Hematopoietic multipotent progenitor cell treated with erythropoietin and hydrocortisone succinate and interleukin-3 and kit ligand, for 6 days (in vitro differentiated cells): Measurements from ENCODE around the gene PARD3B.

ENCODE experiments used
- DNase-seq: peaks from one replicate; pipeline ENCODE4 v3.0.0-alpha.2; 2015

The PARD3B gene

DNA sequence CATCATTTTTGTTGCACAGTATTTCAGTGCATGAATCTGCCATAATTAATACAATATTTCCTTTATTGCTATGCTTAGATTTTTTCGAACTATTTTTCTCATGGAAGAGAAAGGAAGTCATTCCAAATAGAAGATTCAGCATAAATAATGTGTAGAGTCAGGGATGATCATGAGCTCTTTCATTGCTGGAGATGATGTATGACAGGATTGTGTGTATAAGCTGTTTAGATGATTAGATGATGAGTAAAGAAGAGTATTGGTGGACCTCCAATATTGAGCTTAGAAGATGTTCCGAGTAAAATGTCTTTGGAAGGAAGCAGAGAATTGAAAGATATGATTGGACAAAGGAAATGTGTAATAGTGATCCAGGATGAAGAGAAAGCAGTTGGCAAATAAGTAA, 364.5 kb downstream of the PARD3B start:
- DNase-seq, result no peak

DNA sequence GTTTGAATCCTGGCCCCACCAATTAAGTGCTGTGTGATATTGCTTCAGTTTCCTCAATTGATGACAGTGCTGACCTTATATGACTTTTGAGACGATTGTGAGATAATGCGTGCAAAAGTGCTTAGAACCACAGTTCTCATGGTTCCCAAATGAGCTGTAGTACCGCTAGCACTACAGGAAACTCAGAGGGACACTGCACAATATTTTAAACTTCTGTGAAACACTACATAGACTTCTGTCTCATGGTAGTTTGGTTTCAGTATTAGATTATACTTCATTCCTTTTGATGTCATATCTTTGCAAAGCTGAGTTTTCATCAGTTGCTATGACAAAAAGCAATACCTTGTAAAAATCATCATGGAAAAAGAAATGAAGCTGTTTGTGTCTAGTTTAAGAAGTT, 368.0 kb downstream of the PARD3B start:
- DNase-seq, result no peak

DNA sequence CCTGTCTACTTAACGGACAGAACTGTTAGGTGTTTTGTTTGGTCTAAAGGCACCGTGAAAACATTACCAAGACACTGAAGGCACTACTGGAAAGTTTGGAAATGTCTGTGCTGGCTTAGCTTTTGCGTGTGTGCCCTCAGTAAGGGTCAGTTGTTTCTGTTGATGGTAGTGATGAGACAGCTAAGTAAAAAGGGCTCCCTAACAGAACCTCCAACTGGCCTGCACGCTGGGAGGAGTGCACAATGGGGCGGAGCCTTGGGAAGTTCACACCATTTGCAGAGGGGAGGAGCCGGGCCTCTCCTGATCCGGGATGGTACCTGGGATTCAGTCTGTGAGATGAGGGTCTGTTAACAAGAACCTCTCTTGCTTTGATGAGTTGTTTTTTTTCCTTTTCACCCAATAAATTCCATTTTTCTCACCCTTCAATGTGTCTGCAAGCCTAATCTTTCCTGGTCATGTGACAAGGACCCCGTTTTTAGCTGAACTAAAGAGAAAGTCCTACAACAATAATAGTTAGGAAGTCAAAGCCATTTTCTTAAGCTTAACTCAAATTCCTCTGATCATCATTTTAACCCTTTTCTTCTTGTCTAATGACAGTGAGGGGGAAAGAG, 368.7 kb downstream of the PARD3B start:
- DNase-seq, result no peak

DNA sequence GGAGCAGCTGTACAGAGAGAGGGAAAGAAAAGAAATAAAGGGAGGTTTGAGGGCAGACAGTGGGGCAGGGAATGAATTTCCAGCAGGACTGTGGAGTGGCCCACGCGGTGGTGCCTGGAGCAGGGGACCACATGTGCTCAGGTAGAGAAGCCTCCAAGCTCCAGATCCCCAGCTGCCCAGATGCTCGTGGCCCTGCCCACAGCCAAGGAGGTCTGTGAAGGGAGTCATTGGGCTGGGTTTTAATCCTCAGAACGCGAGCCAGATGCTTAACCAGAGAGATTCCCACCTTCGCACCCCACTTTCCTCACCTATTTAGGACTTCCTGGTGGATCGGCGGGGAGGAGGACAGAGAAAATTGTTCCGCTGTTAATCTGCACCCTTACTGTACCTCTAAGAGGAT, 369.4 kb downstream of the PARD3B start:
- no peak for DNase-seq

DNA sequence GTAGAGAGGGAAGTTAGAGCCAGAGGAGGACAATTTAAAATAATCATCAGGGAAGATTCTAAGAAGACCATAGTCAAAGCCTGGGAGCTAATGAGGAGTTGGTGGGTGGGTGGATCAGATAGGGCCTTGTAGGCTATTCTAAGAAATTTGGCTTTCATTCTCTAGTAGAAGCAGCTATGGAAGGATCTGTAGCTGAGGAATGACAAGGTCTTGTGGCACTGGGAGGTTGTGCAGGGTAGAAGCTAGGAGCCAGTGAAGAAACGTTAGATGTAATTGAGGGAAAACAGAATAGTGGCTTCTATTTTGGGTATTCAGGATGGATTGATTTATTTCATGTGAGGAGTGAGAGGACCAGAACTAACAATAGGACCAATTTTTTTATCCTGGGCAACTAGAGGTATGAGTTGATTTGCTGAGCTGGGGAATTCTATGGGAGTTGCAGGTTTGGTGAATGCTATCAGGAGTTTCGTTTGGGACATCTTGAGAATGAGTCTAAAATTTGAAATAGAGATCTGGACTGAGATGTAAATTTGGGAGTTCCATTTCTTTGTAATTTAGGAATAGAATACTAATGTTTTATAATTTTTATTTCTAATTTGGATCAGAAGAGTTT, 371.9 kb downstream of the PARD3B start:
- DNase-seq, result no peak

DNA sequence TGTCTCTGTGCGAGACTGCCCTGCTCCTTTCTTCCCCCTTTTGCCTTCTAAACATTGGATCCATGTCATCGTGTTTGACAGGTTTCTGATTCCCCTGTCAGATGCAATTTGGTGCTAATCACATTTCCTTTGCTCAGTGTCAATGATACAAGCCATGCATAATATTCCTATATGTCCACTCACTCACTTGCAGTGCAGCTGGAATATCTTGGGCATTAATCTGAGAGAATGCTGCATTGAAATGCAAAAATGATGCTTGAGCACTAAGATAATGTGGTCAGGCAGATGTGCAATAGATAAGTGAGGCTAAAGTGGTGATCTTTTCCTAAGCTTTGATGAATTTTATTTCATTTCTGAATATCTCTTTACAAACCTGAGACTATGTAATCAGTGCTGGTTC, 375.5 kb downstream of the PARD3B start:
- DNase-seq, result no peak

DNA sequence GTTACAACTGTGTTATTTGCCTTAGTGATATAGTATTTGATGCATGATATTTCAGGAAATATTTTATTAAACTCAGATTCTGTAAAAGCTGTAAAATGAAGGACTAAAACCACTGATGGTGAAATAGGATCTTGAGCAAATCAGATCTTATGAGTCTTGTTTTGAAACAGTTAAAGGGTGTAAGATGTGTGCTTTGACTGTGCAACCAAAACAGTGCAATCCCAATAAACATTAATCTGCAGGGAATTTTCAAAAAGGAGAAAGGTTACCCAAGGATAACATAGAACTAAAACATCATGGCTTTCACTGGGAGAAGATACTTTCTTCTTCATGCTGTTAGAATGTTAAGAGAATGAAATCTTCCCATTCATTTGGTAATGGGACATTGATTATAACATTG, 378.7 kb downstream of the PARD3B start:
- no peak for DNase-seq

DNA sequence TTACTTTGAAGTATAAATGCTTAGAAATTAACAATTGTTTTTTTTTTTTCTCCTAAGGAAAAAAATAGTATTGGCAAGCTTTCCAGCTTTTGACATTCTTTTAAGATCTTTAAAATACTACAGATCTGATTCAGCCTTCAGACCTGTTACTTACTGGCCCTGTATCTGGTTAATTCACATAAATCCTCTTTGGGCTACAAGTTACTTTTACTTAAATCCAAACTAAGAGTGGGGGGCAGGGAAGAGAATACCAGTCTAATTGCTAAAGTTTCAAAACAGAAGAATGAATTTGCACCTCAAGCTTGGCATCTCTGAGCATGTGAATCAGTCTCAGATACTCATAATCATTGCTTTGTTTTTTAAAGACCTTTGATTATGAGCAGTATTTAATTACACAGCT, 386.3 kb downstream of the PARD3B start:
- no peak for DNase-seq

DNA sequence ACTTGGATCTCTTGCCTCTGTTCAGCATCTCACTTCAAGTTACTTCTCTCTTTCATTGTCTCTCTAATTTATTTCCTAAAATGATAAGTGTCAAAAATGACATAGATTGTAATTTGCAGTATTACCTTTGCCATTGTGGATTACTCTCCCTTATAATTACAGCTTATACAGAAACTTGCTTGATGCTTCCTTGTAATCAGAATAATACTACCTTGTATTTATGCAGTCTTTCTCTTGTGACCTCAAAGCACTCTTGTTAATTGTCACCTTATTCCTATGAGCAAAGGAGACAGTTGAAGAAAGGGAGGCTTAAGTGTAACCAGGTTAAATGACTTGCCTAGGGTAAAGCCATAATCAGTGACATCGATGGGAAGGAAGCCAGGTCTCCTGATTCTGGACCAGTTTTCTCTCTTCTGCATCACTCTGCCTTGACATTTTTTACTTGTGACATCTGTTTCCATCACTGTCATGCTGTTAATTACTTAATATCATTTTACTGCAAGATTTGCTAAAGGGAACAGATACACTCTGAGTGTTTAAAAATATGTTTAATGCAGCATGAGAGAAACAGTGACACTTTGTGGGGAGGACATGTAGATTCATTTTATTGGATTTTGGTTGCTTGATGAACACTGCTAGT, 388.6 kb downstream of the PARD3B start:
- DNase-seq, result no peak

DNA sequence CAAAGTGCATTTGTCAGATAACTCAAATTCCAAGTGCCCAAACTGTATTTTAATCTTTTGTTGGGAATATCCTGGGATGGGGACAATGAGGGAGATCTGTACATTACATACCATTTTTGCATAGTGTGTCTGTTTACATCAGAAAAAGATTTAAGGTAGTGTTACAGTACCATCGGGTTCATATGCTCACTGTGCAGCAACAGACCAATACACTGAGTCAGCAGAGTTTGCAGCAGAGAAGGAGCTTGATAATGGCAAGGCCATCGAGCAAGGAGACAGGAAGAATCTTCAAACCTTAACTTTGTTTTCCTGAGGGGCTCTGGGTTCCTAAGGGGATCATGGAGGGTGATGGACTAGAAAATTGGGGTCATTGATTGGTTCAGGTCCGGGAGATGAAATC, 399.7 kb downstream of the PARD3B start:
- no peak for DNase-seq

DNA sequence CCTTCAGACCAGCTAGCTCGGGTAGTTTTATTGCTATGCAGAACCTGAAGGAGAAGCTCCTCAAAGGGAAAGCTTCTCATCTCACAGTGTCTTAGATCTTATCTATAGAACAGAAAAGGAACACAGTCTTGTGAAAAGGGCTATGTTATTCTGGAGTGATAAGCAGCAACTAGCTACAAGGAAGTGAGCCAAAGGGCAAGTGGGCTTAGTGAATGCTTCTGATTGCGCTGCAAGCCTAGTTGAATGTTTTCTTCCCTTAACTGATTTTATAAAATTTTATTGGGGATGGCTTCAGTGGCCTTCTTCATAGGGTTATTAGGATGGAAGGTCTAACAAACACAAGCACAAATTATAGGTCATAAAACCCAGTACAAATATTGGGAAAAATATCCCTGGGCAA, 400.1 kb downstream of the PARD3B start:
- no peak for DNase-seq

DNA sequence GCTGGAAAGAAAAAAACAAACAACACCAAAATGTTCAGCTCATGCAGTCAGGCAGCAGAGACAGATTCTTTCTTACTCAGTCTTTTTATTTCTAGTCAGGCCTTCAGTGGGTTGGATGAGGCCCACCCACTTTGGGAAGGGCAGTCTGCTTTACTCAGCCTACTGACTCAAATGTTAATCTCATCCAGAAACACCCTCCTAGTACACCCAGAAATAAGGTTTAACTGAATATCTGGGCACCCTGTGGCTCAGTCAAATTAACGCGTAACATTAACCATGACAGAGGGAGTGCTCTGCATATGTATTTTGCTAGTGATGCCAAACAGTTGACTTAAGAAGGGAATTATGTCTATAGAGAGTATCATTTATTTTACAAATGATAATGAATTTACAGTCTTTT, 401.6 kb downstream of the PARD3B start:
- no peak for DNase-seq

DNA sequence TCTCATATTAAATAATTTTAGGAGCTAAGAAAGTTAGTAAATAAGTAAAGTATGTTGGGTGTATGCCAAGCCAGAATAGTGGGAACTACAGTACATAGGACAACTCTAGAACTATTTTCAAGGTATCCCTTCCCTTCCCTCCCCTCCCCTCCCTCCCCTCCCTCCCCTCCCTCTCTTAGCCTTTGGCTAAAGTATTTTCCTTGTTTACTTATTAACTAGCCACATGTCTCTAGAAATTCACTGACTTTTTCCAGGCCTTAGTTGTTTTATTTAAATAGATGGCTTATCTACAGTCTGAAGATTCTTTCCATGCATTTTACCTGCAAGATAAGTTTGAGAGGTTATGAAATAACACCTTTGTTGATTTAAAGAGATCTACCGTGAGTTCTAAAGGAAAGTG, 402.1 kb downstream of the PARD3B start:
- no peak for DNase-seq

DNA sequence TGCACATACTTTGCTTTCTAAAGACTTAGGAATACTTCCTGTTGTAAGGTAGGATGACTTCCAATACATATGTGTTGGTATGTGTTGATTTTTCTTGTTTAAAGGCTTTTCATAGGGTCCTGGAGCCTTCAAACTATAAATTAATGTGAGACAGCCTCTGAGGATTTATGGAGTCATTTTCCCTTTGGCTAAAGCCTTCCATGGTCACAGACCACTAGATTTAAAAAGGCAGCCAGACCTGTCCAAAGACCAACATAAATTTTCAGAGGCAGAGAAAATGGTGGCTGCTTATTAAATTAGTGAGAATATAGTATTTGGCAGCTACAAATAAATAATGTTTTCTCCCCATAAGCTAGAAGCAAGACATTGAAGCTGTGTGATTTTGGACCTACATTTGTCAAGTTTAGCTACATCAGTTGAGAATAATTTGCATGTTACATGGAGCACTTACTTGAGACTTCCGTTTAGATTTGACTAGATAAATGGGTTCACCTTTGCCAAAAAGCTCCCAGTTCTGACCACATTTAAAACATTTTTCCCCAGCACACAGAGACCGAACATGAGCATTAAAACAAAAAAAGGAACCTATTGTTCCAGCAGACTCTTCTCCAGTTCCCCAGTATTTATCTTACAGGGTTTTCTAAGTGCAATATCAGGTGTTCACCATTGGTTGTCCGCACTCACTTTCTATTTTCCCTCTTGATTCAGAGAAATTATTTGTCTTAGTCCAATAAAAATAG, 402.9 kb downstream of the PARD3B start:
- no peak for DNase-seq

DNA sequence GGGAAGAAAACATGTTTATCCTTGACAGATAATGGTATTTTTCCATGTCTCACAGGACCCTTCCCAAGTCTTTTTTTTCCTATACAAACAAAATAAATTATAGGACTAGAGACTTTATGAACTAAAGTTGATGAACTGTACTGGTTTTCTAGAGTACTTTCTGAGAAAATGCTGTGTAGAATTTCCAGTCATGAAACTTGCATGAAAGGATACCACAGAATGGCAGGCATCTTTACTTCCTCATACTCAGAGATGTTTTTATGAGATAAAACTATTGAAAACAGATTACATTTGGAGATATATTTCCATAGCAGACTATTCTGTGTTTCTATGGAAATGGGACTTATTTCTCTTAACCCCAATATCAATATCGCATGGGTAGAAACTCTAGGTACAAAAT, 403.5 kb downstream of the PARD3B start:
- DNase-seq, result peak; percentile 10

DNA sequence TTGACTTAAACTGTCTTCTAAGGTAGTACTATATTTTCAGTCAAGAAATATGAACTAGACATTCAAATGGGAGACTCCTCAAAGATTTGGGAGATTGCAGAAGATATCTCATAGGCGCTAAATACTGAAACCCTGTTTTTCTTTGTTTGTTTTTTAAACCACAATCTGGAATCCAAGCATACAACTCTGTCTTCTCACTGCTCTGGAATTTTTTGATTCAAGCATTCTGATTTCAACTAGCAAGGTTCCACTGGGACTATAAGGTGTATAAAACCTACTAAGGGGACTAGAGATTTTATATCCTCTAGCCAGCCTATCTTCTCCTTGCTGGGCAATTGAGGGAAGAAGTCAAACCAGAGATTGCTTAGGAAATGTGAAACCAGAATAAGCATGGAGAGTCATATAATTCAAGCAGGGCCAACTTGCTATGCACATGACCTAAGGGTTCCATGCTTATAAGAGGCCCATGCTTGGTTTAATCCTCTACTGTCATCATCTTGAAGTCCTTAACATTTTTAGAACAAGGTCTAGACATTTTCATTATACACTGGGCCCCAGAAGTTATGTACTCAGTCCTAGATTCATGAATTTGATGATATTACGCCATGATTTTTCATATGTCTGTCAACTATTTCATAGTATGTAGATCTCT, 405.5 kb downstream of the PARD3B start:
- no peak for DNase-seq

DNA sequence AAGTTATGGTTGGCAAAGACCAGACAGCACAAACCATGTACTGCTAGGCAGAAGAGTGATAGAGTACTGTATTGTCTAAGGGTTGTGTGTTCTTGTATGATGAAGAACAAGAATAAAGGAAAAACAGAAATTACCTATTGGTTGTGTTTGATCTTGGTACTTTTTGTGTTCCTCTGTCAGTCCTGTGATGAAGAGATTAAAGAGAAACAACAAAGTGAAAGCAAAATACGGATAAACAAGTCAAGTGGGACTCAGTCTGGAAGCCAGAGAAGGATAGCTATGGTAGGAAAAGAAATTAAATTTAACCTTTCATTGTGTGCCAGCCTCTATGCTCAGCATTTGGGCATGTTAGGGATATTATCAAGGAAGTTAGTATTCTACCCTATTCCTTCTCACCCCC, 413.1 kb downstream of the PARD3B start:
- DNase-seq, result no peak

DNA sequence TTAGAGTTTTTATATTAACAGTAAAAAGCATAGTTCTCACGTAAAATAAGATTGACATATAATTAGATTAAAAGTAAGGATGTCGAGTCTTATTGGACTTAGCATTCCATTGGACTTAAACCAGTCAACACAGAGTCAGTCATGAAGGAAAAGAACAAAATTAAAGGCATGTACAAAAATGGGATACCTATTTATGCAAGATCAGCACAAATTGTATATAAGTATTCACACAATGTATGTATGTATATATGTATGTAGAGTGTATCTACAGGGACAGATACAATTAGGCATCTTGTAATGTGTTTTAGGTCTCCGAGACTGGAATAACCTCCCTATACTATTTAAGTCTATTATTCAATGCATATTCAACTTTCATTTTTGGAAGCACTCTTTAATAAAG, 419.1 kb downstream of the PARD3B start:
- no peak for DNase-seq

DNA sequence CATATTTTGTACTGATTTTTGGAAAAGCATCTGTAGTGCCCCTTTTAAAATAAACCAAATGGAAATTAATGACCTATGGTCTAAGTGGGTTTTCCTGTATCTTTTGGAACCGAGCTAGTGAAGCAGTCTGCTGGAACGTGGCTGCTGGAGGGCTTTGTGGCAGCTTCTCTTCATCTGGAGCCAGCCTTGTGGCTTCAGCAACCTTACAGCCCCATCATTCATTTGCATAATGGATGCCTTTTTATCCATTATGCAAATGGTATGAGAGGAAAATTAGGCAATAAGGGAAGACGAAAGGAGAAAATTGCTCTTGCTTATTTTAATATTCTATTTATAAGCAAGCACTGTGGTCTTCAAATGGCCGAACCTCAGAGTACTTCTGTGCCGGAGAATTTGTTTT, 421.0 kb downstream of the PARD3B start:
- DNase-seq, result no peak

DNA sequence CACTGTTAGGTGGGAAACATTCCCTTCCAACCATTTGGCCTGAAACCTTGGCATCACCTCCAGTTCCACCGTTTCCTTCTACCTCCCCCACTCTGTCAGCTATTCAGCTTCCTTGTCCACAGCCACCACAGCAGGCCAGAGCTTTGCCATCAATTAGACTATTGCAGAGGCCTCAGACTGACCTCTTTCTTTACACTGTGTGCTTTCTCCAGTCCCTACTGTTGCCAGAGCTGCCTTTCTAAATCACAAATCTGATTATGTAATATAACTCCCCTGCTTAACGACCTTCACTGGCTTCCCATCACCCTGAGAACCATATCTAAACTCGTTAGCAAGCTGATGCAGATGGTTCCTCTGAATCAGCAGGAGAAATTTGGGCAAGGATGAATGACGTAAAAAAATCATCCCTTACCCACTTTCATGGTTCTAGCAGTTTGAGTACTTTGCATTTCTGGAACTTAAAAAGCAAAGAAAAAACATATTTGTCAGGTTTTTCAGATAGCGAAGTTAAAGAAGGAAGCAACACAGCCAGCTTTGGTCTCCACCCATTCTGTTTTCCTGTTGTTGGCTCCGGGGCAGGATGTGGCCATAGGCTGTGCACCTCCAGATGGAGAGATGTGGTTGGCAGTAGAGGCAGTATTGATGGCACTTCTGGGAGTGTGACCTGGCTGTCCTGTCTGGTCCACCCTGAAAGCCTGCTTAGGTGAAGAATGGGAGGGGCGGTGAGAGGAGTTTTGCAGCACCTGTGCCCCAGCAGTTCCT, 422.1 kb downstream of the PARD3B start:
- peak; percentile 50 for DNase-seq

DNA sequence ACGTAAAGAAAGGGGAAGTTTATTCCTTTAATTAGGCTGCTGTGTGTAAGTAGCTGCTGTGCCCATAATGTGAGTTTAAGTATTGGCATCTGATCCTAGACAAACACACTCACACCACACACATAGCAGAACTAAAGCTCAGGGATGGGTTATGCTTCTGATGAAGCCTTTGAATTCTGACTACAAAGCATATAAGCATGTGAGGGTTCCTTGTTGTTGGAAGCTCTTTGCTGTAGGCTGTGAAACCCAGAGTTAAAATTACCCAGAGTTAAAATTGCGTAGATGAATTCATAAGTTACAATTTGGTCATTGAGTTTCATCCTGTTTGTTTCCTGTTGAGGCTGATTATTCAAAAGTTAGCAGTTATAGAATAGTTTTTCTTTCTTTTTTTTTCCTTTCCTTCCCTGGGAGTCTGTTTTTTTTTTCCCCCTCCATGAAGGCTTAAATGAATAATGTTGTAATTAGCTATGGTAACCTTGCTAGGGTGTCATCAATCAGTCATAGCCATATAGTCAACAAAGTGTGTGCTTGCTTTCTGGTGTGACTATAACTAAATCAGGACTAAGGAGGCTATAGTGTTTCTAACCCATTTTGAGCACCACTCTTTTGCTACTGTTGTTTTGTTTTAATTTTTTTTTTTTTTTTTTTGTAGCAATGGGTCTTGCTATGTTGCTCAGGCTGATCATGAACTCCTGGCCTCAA, 426.1 kb downstream of the PARD3B start:
- no peak for DNase-seq

DNA sequence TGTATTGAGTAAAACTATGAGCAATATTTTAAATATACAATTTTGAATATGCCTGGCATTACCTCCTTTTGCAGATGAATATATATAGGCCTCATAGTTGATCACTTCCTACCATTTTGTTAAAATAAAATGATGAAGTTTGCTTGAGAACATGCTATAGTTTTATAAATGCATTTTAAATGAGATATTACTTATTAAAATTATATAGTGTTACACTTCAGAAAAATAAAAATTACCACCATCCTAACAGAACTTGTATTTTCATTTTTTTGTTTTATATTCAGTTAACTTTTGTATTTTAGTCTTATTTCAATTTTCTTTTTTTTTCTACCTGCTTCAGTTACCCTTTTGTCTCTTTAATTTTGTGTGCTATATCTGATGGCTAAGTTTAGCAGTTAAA, 426.9 kb downstream of the PARD3B start:
- no peak for DNase-seq
